ENCODE measurements around the gene LTBP2. TPM values are rescaled to one million over a fixed set of nuclear protein-coding genes. Genes with fewer than 3 reads are reported as not detected.
A peak's percentile ranks its signal among the peaks of the same experiment; 100 is the strongest.
"Not testable (repeated sequence)": the region's sequence is repeated elsewhere in the genome, so short reads cannot be mapped to it uniquely, and the experiment has no call there.

The LTBP2 gene
- total RNA-seq, 2 donors from 2014 or later = 0.25 to 0.84 TPM

DNA sequence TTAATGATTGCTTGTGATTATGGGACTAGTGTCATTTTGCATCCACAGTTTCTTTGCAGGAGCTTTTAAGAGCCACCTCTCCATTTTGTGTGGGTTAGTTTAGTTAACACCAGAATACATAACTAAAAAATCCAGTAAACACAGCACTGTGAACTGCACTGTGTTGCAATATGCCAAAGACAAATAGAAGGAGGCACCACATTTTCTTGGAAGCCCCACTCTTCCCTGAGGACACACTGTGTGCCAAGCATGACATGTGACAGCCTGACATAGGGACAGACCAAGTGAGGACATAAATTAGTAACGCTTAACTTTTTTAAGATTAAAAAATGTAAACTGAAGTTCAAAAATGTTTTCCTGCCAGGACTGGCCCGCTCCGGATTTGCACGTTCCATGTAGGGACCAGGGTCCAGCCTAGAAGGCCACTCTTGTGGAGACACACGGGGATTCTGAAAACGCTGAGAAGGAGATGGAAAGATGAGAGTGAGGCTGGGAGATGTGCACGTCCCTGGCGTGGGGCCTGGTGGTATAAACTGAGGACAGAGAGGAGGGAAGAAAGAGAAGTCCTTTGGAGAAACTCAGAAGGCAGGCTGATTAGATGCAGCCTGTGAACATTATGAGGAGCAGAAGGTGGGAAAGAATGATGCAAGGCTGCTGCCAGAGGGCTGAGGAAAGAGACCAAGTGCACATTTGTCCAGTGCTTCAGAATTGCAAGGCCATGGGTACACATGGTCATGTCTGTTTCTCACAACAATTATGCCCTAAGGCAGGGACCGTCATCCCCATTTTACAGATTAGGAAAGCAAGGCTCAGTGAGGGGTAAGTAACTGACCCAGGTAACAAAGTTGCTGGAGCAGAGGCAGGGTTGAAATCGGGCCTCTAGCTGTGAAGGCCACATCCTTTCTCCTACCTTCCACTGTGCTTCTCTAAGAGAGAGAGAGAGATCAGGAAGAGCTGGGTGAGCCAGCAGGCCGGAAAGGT, 73.3 kb downstream of the LTBP2 start:
- H3K27ac Mint-ChIP-seq = no peak overlapping the region

DNA sequence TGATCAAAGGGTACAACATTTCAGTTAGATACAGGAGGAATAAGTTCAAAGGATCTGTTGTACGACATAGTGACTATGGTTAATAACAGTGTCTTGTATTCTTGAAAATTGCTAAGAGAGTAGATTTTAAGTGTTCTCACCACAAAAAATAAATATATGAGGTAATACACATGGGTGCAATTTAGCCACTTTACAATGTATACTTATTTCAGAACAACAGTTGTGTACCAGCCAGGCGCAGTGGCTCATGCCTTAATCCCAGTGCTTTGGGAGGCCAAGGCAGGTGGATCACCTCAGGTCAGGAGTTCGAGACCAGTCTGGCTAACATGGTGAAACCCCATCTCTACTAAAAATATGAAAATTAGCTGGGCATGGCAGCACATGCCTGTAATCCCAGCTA, 75.7 kb downstream of the LTBP2 start:
- H3K27ac Mint-ChIP-seq; DNase-seq; H3K36me3 Mint-ChIP-seq (ENCODE audit: insufficient read depth in 2 of 2); H3K27me3 Mint-ChIP-seq (ENCODE audit: low read depth); ATAC-seq (replicated peaks in 1 of 2); H3K9me3 Mint-ChIP-seq; H3K4me1 Mint-ChIP-seq (ENCODE audit: low read depth); H3K4me3 Mint-ChIP-seq: not testable (repeated sequence)

More for the DNA sequence above, 73.3 kb downstream of the LTBP2 start:
- H3K4me1 Mint-ChIP-seq (ENCODE audit: low read depth) = no peaks in the 10 kb centered on the region
- H3K36me3 Mint-ChIP-seq (ENCODE audit: insufficient read depth in 2 of 2) = no peaks in the 10 kb centered on the region
- no peak overlapping the region for H3K4me3 Mint-ChIP-seq
- H3K27me3 Mint-ChIP-seq (ENCODE audit: low read depth) = no peaks in the 10 kb centered on the region
- DNase-seq = no peak
- ATAC-seq (replicated peaks in 1 of 2) = no peak
- H3K9me3 Mint-ChIP-seq = no peaks in the 10 kb centered on the region

GRCh38 chr14:74535756-74536325, 76.2 kb downstream of the LTBP2 start:
- no peaks in the 10 kb centered on the region for H3K27me3 Mint-ChIP-seq (ENCODE audit: low read depth)
- ATAC-seq (replicated peaks in 1 of 2) = no peak
- no peaks in the 10 kb centered on the region for H3K36me3 Mint-ChIP-seq (ENCODE audit: insufficient read depth in 2 of 2)
- no peak overlapping the region for H3K4me3 Mint-ChIP-seq
- peaks cover 7% of the 10 kb centered on the region for H3K4me1 Mint-ChIP-seq (ENCODE audit: low read depth)
- no peaks in the 10 kb centered on the region for H3K9me3 Mint-ChIP-seq
- H3K27ac Mint-ChIP-seq = no peak overlapping the region
- no peak for DNase-seq

GRCh38 chr14:74533576-74533975, 78.5 kb downstream of the LTBP2 start:
- DNase-seq = no peak
- no peak for ATAC-seq (replicated peaks in 1 of 2)
- H3K4me3 Mint-ChIP-seq = no peak overlapping the region
- H3K27me3 Mint-ChIP-seq (ENCODE audit: low read depth) = no peaks in the 10 kb centered on the region
- no peaks in the 10 kb centered on the region for H3K9me3 Mint-ChIP-seq
- H3K27ac Mint-ChIP-seq = no peak overlapping the region
- peaks cover 7% of the 10 kb centered on the region for H3K4me1 Mint-ChIP-seq (ENCODE audit: low read depth)
- no peaks in the 10 kb centered on the region for H3K36me3 Mint-ChIP-seq (ENCODE audit: insufficient read depth in 2 of 2)

GRCh38 chr14:74532246-74532645, 79.8 kb downstream of the LTBP2 start:
- no peaks in the 10 kb centered on the region for H3K9me3 Mint-ChIP-seq
- no peak for ATAC-seq (replicated peaks in 1 of 2)

GRCh38 chr14:74531467-74531866, 80.6 kb downstream of the LTBP2 start:
- ATAC-seq (replicated peaks in 1 of 2) (peak; percentile 22 to 30), DNase-seq (no peak)
- H3K27ac Mint-ChIP-seq = no peak overlapping the region
- H3K36me3 Mint-ChIP-seq (ENCODE audit: insufficient read depth in 2 of 2) = no peaks in the 10 kb centered on the region
- no peaks in the 10 kb centered on the region for H3K27me3 Mint-ChIP-seq (ENCODE audit: low read depth)
- H3K4me3 Mint-ChIP-seq = no peak overlapping the region
- peaks cover 7% of the 10 kb centered on the region for H3K4me1 Mint-ChIP-seq (ENCODE audit: low read depth)
- H3K9me3 Mint-ChIP-seq = no peaks in the 10 kb centered on the region

More at GRCh38 chr14:74532246-74532645, 79.8 kb downstream of the LTBP2 start:
- no peak overlapping the region for H3K27ac Mint-ChIP-seq
- DNase-seq = no peak
- H3K4me3 Mint-ChIP-seq = no peak overlapping the region
- no peaks in the 10 kb centered on the region for H3K36me3 Mint-ChIP-seq (ENCODE audit: insufficient read depth in 2 of 2)
- H3K4me1 Mint-ChIP-seq (ENCODE audit: low read depth) = peaks cover 7% of the 10 kb centered on the region
- no peaks in the 10 kb centered on the region for H3K27me3 Mint-ChIP-seq (ENCODE audit: low read depth)

DNA sequence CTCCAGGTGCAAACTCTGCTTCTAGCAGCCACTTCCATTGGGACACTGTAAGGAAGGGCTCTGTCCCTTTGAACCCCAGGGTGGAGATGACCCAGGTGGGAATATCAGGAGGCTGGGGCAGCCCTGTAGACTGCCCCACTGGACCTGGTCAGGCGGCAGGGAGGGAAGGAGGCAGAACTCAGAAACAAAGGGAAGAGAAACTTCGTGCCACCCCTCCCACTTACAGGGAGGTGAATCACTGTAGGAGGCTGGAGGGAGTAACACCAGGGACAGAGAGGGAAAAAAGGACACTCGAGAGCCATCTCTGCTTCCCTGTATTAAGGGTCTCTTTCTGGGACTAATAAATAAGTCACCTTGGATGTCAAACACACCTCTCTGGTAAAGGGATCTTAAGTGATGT, 81.0 kb downstream of the LTBP2 start:
- Mint-ChIP-seq H3K27ac (no peak overlapping the region), H3K27me3 (ENCODE audit: low read depth) (no peaks in the 10 kb centered on the region), H3K4me3 (no peak overlapping the region), H3K36me3 (ENCODE audit: insufficient read depth in 2 of 2) (no peaks in the 10 kb centered on the region), H3K9me3 (no peaks in the 10 kb centered on the region), H3K4me1 (ENCODE audit: low read depth) (peaks cover 7% of the 10 kb centered on the region)
- ATAC-seq (replicated peaks in 1 of 2) (no peak), DNase-seq (no peak)

DNA sequence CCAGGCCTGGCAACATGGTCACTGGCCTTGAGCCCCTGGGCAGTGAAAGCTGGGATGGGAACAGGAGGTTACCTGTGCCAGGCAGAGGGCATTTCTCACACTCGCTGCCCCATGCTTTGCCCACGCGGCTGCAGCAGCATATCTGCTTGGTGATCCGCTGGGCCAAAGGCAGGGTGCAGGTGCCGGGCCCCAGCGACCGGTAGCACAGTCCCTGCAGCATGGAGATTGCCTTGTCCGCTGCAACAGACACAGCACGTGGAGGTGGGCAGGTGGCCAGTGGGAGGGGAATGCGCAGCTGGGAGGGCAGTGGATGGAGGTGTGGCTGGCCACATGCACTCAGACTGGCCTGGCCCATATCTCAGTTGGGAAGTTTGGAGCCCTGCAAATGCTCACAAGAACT, 83.2 kb downstream of the LTBP2 start:
- H3K27ac Mint-ChIP-seq = no peak overlapping the region
- H3K4me1 Mint-ChIP-seq (ENCODE audit: low read depth) = peaks cover 7% of the 10 kb centered on the region
- ATAC-seq (replicated peaks in 1 of 2) (no peak), DNase-seq (no peak)
- H3K36me3 Mint-ChIP-seq (ENCODE audit: insufficient read depth in 2 of 2) = no peaks in the 10 kb centered on the region
- no peak overlapping the region for H3K4me3 Mint-ChIP-seq
- no peaks in the 10 kb centered on the region for H3K27me3 Mint-ChIP-seq (ENCODE audit: low read depth)
- H3K9me3 Mint-ChIP-seq = no peaks in the 10 kb centered on the region

DNA sequence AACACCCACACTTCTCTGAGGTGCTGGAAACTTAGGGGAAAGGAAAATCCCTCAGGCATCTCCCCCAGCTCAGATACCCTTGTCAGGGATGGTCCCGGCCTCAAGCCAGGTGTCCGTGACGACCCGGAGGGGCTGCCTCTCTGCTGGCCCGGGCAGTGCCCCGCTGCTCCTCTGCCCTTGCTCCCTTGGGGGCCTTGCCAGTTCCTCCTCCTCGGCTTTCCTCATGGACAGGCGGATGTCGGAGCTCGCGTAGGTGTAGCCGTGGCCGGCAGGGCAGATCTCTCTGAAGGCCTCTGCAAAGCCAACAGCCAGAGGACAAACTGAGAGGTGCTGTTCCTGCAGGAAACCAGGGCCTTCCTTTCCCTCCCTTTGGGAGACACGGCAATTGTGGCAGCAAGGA, 83.6 kb downstream of the LTBP2 start:
- H3K27me3 Mint-ChIP-seq (ENCODE audit: low read depth) = no peaks in the 10 kb centered on the region
- H3K9me3 Mint-ChIP-seq = no peaks in the 10 kb centered on the region

DNA sequence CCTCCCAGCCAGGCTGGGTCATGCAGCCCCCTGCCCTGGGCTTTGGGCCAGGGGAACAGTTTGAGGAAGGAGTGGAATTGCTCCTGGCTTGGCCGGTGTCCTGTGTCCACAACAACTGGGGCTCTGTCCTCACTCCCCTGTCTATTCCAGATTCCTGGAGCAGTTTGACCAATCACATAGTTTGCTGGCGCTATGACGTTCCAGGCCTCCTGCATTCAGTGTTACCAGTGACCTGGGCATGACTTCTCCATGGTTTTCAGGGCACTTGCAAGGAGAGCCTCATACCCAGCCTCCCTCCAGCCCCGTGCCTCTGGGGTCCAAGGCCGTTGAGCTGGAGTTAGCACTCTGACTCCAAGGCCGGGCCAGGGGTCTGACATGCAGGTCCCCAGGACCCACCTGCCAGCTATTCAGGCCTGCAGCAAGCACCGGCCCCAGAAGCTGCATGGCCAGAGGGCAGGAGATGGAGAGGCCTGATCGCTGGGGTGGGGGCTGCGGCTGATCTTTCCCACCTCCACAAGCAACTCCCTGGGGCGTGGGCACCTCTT, 84.2 kb downstream of the LTBP2 start:
- H3K27ac Mint-ChIP-seq = no peak overlapping the region
- H3K27me3 Mint-ChIP-seq (ENCODE audit: low read depth) = no peaks in the 10 kb centered on the region
- no peak for DNase-seq
- H3K4me3 Mint-ChIP-seq = no peak overlapping the region
- H3K4me1 Mint-ChIP-seq (ENCODE audit: low read depth) = no peaks in the 10 kb centered on the region
- H3K9me3 Mint-ChIP-seq = no peaks in the 10 kb centered on the region
- no peak for ATAC-seq (replicated peaks in 1 of 2)
- H3K36me3 Mint-ChIP-seq (ENCODE audit: insufficient read depth in 2 of 2) = no peaks in the 10 kb centered on the region

More for the DNA sequence above, 83.6 kb downstream of the LTBP2 start:
- H3K4me3 Mint-ChIP-seq = no peak overlapping the region
- H3K27ac Mint-ChIP-seq = no peak overlapping the region
- H3K4me1 Mint-ChIP-seq (ENCODE audit: low read depth) = peaks cover 6% of the 10 kb centered on the region
- DNase-seq = no peak
- H3K36me3 Mint-ChIP-seq (ENCODE audit: insufficient read depth in 2 of 2) = no peaks in the 10 kb centered on the region
- no peak for ATAC-seq (replicated peaks in 1 of 2)

GRCh38 chr14:74526854-74527585, 85.0 kb downstream of the LTBP2 start:
- Mint-ChIP-seq H3K4me1 (ENCODE audit: low read depth) (no peaks in the 10 kb centered on the region), H3K27ac (no peak overlapping the region), H3K4me3 (no peak overlapping the region), H3K27me3 (ENCODE audit: low read depth) (no peaks in the 10 kb centered on the region), H3K9me3 (no peaks in the 10 kb centered on the region), H3K36me3 (ENCODE audit: insufficient read depth in 2 of 2) (no peaks in the 10 kb centered on the region)
- ATAC-seq (replicated peaks in 1 of 2) (no peak), DNase-seq (no peak)

DNA sequence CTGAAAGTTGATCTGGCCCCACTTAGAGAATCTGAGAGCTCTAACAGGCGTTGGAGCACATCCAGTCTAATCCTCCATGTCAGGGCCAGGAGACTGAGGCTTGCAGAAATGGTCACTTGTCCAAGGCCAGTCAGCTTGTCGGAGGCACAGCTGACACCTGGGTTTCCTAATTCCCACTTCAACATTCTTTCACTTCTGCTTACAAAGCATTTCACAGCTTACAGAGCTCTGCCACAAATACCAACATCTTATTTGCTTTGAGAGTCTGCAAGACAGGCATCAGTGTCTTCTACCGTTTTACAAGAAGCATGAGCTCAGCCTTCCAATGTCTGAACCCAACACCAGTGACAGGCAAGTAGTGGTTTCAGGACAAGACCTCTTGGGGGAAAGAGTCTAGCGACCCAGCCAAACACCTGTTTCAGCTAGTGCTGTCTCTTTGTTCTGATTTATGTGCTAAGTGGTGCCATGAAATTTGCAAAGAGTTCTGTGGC, 86.6 kb downstream of the LTBP2 start:
- no peak for ATAC-seq (replicated peaks in 1 of 2)
- no peak for DNase-seq
- H3K36me3 Mint-ChIP-seq (ENCODE audit: insufficient read depth in 2 of 2) = no peaks in the 10 kb centered on the region
- H3K9me3 Mint-ChIP-seq = no peaks in the 10 kb centered on the region
- H3K4me1 Mint-ChIP-seq (ENCODE audit: low read depth) = no peaks in the 10 kb centered on the region
- no peaks in the 10 kb centered on the region for H3K27me3 Mint-ChIP-seq (ENCODE audit: low read depth)
- no peak overlapping the region for H3K4me3 Mint-ChIP-seq
- no peak overlapping the region for H3K27ac Mint-ChIP-seq

DNA sequence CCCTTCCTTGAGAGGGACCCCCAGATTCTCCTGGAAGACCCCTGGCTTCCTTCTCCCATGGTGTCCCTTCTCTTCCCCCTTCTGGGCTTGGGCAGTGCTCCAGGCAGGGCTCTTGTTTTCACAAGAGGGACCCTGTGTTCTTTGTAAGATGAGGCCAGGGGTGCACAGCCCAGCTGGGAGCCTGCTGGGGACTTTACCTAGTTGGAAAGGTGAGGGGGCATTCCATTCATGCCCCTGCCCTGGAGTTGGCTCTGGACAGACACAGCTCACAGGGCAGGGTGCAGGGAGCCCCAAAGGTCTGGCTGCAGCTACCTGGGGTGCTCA, 87.3 kb downstream of the LTBP2 start:
- Mint-ChIP-seq H3K4me1 (ENCODE audit: low read depth) (no peaks in the 10 kb centered on the region), H3K36me3 (ENCODE audit: insufficient read depth in 2 of 2) (no peaks in the 10 kb centered on the region), H3K4me3 (no peak overlapping the region), H3K27me3 (ENCODE audit: low read depth) (no peaks in the 10 kb centered on the region), H3K9me3 (no peaks in the 10 kb centered on the region), H3K27ac (no peak overlapping the region)
- ATAC-seq (replicated peaks in 1 of 2) (no peak), DNase-seq (no peak)

Data from activated T-cell treated with anti-CD3 and anti-CD28 coated beads, Interleukin-2, amount 50 U/mL, for 72 hours (primary cell).